Body of pancreas (tissue), 4 donors: Measurements from ENCODE around the gene AGAP3.

Experiments
- POLR2A ChIP-seq, 3 donors: fragments of 450-650 bp; IDR thresholded peaks; one replicate each; pipeline ENCODE4 v1.6.1; 2016; ENCODE audit warnings: antibody characterized with exemption in 3 of 3, mild to moderate bottlenecking in 2 of 3
- TF ChIP-seq, protein P1 (sequence below), 7 experiments: fragments of 450-650 bp in 4 of 7; fragments of 200-600 bp in 3 of 7; sonication (generic) in 3 of 7; IDR thresholded peaks; one replicate each; pipeline ENCODE4 v1.5.1; 2016 to 2019; ENCODE audit warnings: antibody characterized with exemption in 7 of 7

DNA sequence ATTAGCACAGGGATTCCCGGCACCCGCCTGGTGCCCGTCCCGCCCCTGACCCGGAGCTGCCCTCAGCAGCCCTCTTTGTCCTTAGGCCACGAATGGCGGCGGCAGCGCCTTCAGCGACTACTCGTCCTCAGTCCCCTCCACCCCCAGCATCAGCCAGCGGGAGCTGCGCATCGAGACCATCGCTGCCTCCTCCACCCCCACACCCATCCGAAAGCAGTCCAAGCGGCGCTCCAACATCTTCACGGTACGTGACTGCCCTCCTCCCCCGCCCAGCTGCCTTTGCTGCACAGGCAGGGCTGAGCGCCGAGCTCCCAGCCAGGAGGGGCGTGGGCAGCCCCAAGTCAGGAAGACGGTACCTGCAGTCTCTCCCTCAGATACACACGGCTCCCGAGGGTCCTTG lies 33.6 kb downstream of the AGAP3 start:
- TF ChIP-seq, protein P1, sequence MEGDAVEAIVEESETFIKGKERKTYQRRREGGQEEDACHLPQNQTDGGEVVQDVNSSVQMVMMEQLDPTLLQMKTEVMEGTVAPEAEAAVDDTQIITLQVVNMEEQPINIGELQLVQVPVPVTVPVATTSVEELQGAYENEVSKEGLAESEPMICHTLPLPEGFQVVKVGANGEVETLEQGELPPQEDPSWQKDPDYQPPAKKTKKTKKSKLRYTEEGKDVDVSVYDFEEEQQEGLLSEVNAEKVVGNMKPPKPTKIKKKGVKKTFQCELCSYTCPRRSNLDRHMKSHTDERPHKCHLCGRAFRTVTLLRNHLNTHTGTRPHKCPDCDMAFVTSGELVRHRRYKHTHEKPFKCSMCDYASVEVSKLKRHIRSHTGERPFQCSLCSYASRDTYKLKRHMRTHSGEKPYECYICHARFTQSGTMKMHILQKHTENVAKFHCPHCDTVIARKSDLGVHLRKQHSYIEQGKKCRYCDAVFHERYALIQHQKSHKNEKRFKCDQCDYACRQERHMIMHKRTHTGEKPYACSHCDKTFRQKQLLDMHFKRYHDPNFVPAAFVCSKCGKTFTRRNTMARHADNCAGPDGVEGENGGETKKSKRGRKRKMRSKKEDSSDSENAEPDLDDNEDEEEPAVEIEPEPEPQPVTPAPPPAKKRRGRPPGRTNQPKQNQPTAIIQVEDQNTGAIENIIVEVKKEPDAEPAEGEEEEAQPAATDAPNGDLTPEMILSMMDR (IDR thresholded peaks at IDR 0.05): no peak
- TF ChIP-seq POLR2A (IDR thresholded peaks at IDR 0.05): no peak
